HEK293 (cell line): ENCODE data around the gene ERI3.

Experiments used
- CTCF ChIA-PET: fragments of 350-600 bp; formaldehyde crosslinking; extraction: SDS; loops from one replicate; lab custom pipeline; 2021; ENCODE audit warnings: antibody characterized with exemption; lab: Yijun Ruan, JAX
- POLR2A ChIA-PET: fragments of 300-600 bp; formaldehyde crosslinking; extraction: SDS; loops from one replicate; lab custom pipeline; 2020; ENCODE audit warnings: antibody characterized with exemption, inconsistent platforms; lab: Yijun Ruan, JAX
- H3K27ac ChIP-seq: fragments of 200-500 bp; sonication (Bioruptor generic); 2 replicates; pipeline ENCODE4 v1.5.1; 2014; ENCODE audit warnings: low read depth, low read length, control low read depth, inconsistent platforms; ENCODE audit errors: extremely low read depth
- H3K36me3 ChIP-seq, 2 experiments: fragments of 200-500 bp in 1 of 2; sonication (Bioruptor generic) in 1 of 2; 1 replicate in 1 of 2; 2 replicates in 1 of 2; pipeline ENCODE4 v1.5.1; 2014 to 2017; ENCODE audit warnings: inconsistent platforms in 2 of 2, low read length in 2 of 2; ENCODE audit not compliant: control insufficient read depth in 2 of 2, insufficient read depth in 1 of 2
- H3K4me1 ChIP-seq: fragments of 200-500 bp; sonication (Bioruptor generic); 2 replicates; pipeline ENCODE4 v1.5.1; 2014; ENCODE audit warnings: mild to moderate bottlenecking, low read length, inconsistent platforms; ENCODE audit not compliant: control insufficient read depth, insufficient read depth
- H3K4me3 ChIP-seq: 2 replicates; pipeline ENCODE4 v1.5.1; 2011; ENCODE audit warnings: low read depth, mild to moderate bottlenecking, control low read depth, low read length, moderate library complexity
- H3K9me3 ChIP-seq: fragments of 200-500 bp; sonication (Bioruptor generic); 2 replicates; pipeline ENCODE4 v1.5.1; 2014; ENCODE audit warnings: low read depth, low read length, inconsistent platforms; ENCODE audit not compliant: control insufficient read depth, insufficient read depth
- HOXD13 ChIP-seq: sonication (generic); formaldehyde crosslinking; IDR thresholded peaks from 2 replicates; pipeline ENCODE4 v1.8.0; 2022; ENCODE audit warnings: missing genetic modification reagents, borderline replicate concordance
- KLF8 ChIP-seq: fragments of 450-650 bp; formaldehyde crosslinking; IDR thresholded peaks from 2 replicates; pipeline ENCODE4 v1.5.1; 2016; ENCODE audit warnings: missing biosample characterization, missing genetic modification characterization
- KLF9 ChIP-seq: fragments of 450-650 bp; formaldehyde crosslinking; IDR thresholded peaks from 2 replicates; pipeline ENCODE4 v1.5.1; 2016; ENCODE audit warnings: missing biosample characterization, missing genetic modification characterization, low read depth
- MEIS1 ChIP-seq: sonication (generic); formaldehyde crosslinking; IDR thresholded peaks from 2 replicates; pipeline ENCODE4 v1.8.1; 2022; ENCODE audit warnings: missing genetic modification reagents, mild to moderate bottlenecking, borderline replicate concordance
- OSR2 ChIP-seq: fragments of 450-650 bp; formaldehyde crosslinking; IDR thresholded peaks from 2 replicates; pipeline ENCODE4 v1.5.1; 2016; ENCODE audit warnings: missing biosample characterization, missing genetic modification characterization
- ZFP3 ChIP-seq: fragments of 450-650 bp; formaldehyde crosslinking; IDR thresholded peaks from 2 replicates; pipeline ENCODE4 v1.5.1; 2016; ENCODE audit warnings: low read depth, missing biosample characterization, missing genetic modification characterization
- ZFP41 ChIP-seq: fragments of 450-650 bp; formaldehyde crosslinking; IDR thresholded peaks from 2 replicates; pipeline ENCODE4 v1.5.1; 2016; ENCODE audit warnings: missing biosample characterization, missing genetic modification characterization, borderline replicate concordance
- ZNF18 ChIP-seq: fragments of 450-650 bp; formaldehyde crosslinking; IDR thresholded peaks from 2 replicates; pipeline ENCODE4 v1.5.1; 2016; ENCODE audit warnings: missing biosample characterization, missing genetic modification characterization
- ZNF202 ChIP-seq: fragments of 450-650 bp; formaldehyde crosslinking; IDR thresholded peaks from 2 replicates; pipeline ENCODE4 v1.5.1; 2016; ENCODE audit warnings: missing biosample characterization, missing genetic modification characterization, borderline replicate concordance
- ZNF239 ChIP-seq: fragments of 450-650 bp; formaldehyde crosslinking; IDR thresholded peaks from 2 replicates; pipeline ENCODE4 v1.5.1; 2016; ENCODE audit warnings: missing biosample characterization, missing genetic modification characterization
- ZNF248 ChIP-seq: fragments of 450-650 bp; formaldehyde crosslinking; IDR thresholded peaks from 2 replicates; pipeline ENCODE4 v1.5.1; 2017; ENCODE audit warnings: missing biosample characterization, missing genetic modification characterization
- ZNF311 ChIP-seq: fragments of 450-650 bp; formaldehyde crosslinking; IDR thresholded peaks from 2 replicates; pipeline ENCODE4 v1.5.1; 2017; ENCODE audit warnings: missing biosample characterization, missing genetic modification characterization, borderline replicate concordance
- ZNF335 ChIP-seq: fragments of 450-650 bp; formaldehyde crosslinking; conservative IDR thresholded peaks from 2 replicates; pipeline ENCODE4 v1.5.1; 2016; ENCODE audit warnings: missing biosample characterization, missing genetic modification characterization
- ZNF404 ChIP-seq: fragments of 450-650 bp; formaldehyde crosslinking; IDR thresholded peaks from 2 replicates; pipeline ENCODE4 v1.5.1; 2017; ENCODE audit warnings: missing biosample characterization, missing genetic modification characterization
- ZNF549 ChIP-seq: fragments of 450-650 bp; IDR thresholded peaks from 2 replicates; pipeline ENCODE4 v1.5.1; 2018; ENCODE audit warnings: missing biosample characterization, missing genetic modification characterization, mild to moderate bottlenecking, inconsistent platforms, moderate library complexity
- ZSCAN5A ChIP-seq: fragments of 450-650 bp; formaldehyde crosslinking; IDR thresholded peaks from 2 replicates; pipeline ENCODE4 v1.5.1; 2016; ENCODE audit warnings: missing biosample characterization, missing genetic modification characterization
- TF ChIP-seq, protein P1 (sequence below): fragments of 450-650 bp; formaldehyde crosslinking; IDR thresholded peaks from 2 replicates; pipeline ENCODE4 v1.5.1; 2017; ENCODE audit warnings: missing biosample characterization, missing genetic modification characterization
- TF ChIP-seq, protein P2 (sequence below): sonication (generic); formaldehyde crosslinking; IDR thresholded peaks from 2 replicates; pipeline ENCODE4 v1.8.1; 2022; ENCODE audit warnings: mild to moderate bottlenecking, moderate library complexity, missing genetic modification reagents
- TF ChIP-seq, protein P3 (sequence below): fragments of 450-650 bp; formaldehyde crosslinking; optimal IDR thresholded peaks from 2 replicates; pipeline ENCODE3; 2016; ENCODE audit warnings: missing biosample characterization, mild to moderate bottlenecking, missing genetic modification characterization

ERI3 gene

GRCh38 chr1:44221769-44222168 is 133.3 kb downstream of the ERI3 start:
- no peaks in the 10 kb centered on the region for H3K4me1 ChIP-seq
- H3K9me3 ChIP-seq: no peaks in the 10 kb centered on the region
- CTCF ChIA-PET: no interaction called here
- H3K36me3 ChIP-seq: peaks cover 4 to 79% of the 10 kb centered on the region in 2 experiments; a peak in 2 of 3 replicates
- POLR2A ChIA-PET: interaction anchor here (0.6 kb wide), 1 partner anchor 397 kb away, joined by 5 read pairs; no protein-coding TSS in a partner anchor
- no peak overlapping the region for H3K27ac ChIP-seq
- TF ChIP-seq, protein P1, sequence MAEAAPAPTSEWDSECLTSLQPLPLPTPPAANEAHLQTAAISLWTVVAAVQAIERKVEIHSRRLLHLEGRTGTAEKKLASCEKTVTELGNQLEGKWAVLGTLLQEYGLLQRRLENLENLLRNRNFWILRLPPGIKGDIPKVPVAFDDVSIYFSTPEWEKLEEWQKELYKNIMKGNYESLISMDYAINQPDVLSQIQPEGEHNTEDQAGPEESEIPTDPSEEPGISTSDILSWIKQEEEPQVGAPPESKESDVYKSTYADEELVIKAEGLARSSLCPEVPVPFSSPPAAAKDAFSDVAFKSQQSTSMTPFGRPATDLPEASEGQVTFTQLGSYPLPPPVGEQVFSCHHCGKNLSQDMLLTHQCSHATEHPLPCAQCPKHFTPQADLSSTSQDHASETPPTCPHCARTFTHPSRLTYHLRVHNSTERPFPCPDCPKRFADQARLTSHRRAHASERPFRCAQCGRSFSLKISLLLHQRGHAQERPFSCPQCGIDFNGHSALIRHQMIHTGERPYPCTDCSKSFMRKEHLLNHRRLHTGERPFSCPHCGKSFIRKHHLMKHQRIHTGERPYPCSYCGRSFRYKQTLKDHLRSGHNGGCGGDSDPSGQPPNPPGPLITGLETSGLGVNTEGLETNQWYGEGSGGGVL (tag by site-specific recombination): no peak
- TF ChIP-seq, protein P2, sequence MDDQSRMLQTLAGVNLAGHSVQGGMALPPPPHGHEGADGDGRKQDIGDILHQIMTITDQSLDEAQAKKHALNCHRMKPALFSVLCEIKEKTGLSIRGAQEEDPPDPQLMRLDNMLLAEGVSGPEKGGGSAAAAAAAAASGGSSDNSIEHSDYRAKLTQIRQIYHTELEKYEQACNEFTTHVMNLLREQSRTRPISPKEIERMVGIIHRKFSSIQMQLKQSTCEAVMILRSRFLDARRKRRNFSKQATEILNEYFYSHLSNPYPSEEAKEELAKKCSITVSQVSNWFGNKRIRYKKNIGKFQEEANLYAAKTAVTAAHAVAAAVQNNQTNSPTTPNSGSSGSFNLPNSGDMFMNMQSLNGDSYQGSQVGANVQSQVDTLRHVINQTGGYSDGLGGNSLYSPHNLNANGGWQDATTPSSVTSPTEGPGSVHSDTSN (CRISPR knock-in tag): no peak
- TF ChIP-seq ZNF404 (tag by site-specific recombination) (no peak), HOXD13 (CRISPR knock-in tag) (no peak), OSR2 (no peak), ZNF549 (no peak), ZNF335 (no peak), KLF9 (tag by site-specific recombination) (no peak), KLF8 (tag by site-specific recombination) (no peak), ZNF311 (tag by site-specific recombination) (no peak), MEIS1 (CRISPR knock-in tag) (no peak), ZSCAN5A (tag by site-specific recombination) (no peak), ZFP41 (tag by site-specific recombination) (no peak), ZFP3 (tag by site-specific recombination) (no peak), ZNF248 (tag by site-specific recombination) (no peak), ZNF18 (tag by site-specific recombination) (no peak)
- H3K4me3 ChIP-seq: no peak overlapping the region

- POLR2A ChIA-PET: no interaction called here
- H3K36me3 ChIP-seq: peaks cover 10 to 81% of the 10 kb centered on the region in 2 experiments
Observed at GRCh38 chr1:44220755-44221154, 134.3 kb downstream of the ERI3 start.

More at GRCh38 chr1:44220755-44221154, 134.3 kb downstream of the ERI3 start:
- no peak overlapping the region for H3K27ac ChIP-seq
- no peak for TF ChIP-seq ZNF202 (tag by site-specific recombination)
- TF ChIP-seq, protein P3, sequence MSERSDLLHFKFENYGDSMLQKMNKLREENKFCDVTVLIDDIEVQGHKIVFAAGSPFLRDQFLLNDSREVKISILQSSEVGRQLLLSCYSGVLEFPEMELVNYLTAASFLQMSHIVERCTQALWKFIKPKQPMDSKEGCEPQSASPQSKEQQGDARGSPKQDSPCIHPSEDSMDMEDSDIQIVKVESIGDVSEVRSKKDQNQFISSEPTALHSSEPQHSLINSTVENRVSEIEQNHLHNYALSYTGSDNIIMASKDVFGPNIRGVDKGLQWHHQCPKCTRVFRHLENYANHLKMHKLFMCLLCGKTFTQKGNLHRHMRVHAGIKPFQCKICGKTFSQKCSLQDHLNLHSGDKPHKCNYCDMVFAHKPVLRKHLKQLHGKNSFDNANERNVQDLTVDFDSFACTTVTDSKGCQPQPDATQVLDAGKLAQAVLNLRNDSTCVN (tag by site-specific recombination): no peak
- TF ChIP-seq ZNF239 (tag by site-specific recombination): no peak
- TF ChIP-seq, all 188 proteins: peak for 0
- Histone ChIP-seq H3K9me3 (no peaks in the 10 kb centered on the region), H3K4me3 (no peak overlapping the region), H3K4me1 (no peaks in the 10 kb centered on the region)
- CTCF ChIA-PET: interaction anchor here (1.6 kb wide), 1 partner anchor 374 kb away, joined by 5 read pairs; no protein-coding TSS in a partner anchor
